ENCODE results near the gene SYTL2. TPM values are rescaled to one million over a fixed set of nuclear protein-coding genes. Genes with fewer than 3 reads are reported as not detected.

SYTL2 gene
- total RNA-seq, 3 donors from 2014 or later (not counting 1 experiment from before 2014, with no cell fraction given), result 116 to 237 (median 143) TPM

DNA sequence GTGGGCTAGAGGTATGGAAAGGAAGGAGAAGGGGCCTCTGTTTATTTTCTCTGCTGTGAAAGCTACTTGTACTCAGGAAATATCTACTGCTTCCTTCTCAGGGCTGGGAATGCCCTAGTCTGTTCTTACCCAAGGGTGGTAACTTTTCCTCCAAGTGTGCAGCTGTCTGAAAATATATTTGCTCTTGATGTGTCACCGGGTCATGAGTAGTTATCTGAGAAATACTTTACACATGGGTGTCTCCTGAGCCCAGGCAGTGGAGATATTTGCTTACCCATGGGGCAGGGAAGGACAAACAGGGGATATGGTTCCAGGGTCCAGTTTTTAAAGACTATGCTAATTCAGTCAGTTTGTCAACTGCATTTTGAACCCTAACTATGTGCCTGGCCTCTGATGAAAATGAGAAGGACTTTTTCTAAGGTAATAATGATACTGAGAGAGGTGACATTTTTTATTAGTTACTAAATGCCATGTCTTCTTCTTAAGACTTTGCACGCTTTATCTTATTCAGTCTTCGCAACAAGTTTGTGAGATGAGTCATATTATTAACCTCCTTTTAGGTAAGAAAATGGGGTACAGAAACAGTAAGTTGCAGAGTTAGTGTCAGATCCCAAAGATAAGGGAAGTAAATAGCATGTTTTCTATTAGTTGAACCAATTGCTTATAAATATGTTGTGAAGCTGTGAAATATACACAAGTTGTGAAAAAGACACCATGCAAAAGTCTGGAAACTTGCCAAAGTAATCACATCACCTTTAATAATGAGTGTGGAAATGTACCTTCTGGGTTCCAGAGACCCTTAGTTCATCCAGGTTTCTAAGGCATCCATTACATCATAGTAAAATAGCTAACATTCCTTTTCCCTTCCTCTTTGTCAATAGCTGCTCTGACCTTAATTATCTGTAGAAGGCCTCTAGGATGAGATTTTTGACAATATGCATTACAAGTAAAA, 22.9 kb downstream of the SYTL2 start:
- H3K9me3 ChIP-seq (ENCODE audit: control insufficient read depth, insufficient read depth, low read length), result no peaks in the 10 kb centered on the region
- peaks cover 12% of the 10 kb centered on the region for H3K4me1 ChIP-seq (ENCODE audit: control insufficient read depth, insufficient read depth, low read length)
- peaks cover 56 to 63% of the 10 kb centered on the region in 2 donors for H3K4me1 Mint-ChIP-seq
- H3K27ac Mint-ChIP-seq, result peak overlapping the region; percentile 58 to 59
- H3K4me3 ChIP-seq (ENCODE audit: low read length), result no peak overlapping the region
- TF ChIP-seq CTCF (IDR thresholded peaks at IDR 0.05), result no peak
- peaks cover under 1% of the 10 kb centered on the region for H3K36me3 Mint-ChIP-seq
- H3K27me3 Mint-ChIP-seq (ENCODE audit: low read depth in 2 of 2), result no peaks in the 10 kb centered on the region
- no peaks in the 10 kb centered on the region for H3K27me3 ChIP-seq (ENCODE audit: control insufficient read depth, insufficient read depth, low read length)
- DNase-seq (no peak), ATAC-seq (peak in 2 of 3 donors; percentile 33 to 34)
- H3K36me3 ChIP-seq (ENCODE audit: control insufficient read depth, insufficient read depth, low read length), result no peaks in the 10 kb centered on the region
- 86% methylated on average over 3 of the region's 3 CpGs for WGBS (ENCODE audit: insufficient coverage)
- no peaks in the 10 kb centered on the region for H3K9me3 Mint-ChIP-seq
- H3K4me3 Mint-ChIP-seq, result no peak overlapping the region
- H3K27ac ChIP-seq (ENCODE audit: low read length), result no peak overlapping the region
- intact Hi-C loops (cut with micrococcal nuclease), result no loop called here

DNA sequence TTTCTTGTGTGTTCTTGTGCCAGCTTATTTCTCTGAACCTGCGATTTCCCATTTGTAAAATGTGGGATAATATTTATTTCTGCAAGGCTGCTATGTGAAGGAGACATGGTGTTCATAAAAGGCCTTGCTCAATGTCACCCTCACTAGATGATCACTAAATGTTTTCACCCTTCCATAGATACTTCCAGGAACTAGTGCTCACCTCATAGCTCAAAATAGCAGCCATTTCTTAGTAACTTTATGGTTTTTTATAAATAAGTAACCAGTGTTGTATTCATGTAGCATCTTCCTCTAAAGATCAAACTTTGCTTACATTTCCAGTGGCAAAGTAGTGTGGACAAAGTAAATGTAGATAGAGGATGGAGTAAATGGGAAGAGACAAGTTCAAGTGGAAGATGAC, 23.8 kb downstream of the SYTL2 start:
- no peak for ATAC-seq
- no peak overlapping the region for H3K4me3 ChIP-seq (ENCODE audit: low read length)
- no peak for DNase-seq
- no peak for TF ChIP-seq CTCF (IDR thresholded peaks at IDR 0.05)
- H3K9me3 ChIP-seq (ENCODE audit: control insufficient read depth, insufficient read depth, low read length), result no peaks in the 10 kb centered on the region
- H3K27me3 ChIP-seq (ENCODE audit: control insufficient read depth, insufficient read depth, low read length), result no peaks in the 10 kb centered on the region
- H3K27ac ChIP-seq (ENCODE audit: low read length), result no peak overlapping the region
- Mint-ChIP-seq H3K27ac (peak overlapping the region; percentile 58 to 59), H3K27me3 (ENCODE audit: low read depth in 2 of 2) (no peaks in the 10 kb centered on the region), H3K36me3 (peaks cover 9% of the 10 kb centered on the region), H3K9me3 (peaks cover 0 to 6% of the 10 kb centered on the region in 2 donors), H3K4me3 (no peak overlapping the region), H3K4me1 (peaks cover 61 to 70% of the 10 kb centered on the region in 2 donors)
- 100% methylated on average over 1 of the region's 1 CpG for WGBS (ENCODE audit: insufficient coverage)
- intact Hi-C loops (cut with micrococcal nuclease), result no loop called here
- no peaks in the 10 kb centered on the region for H3K36me3 ChIP-seq (ENCODE audit: control insufficient read depth, insufficient read depth, low read length)
- H3K4me1 ChIP-seq (ENCODE audit: control insufficient read depth, insufficient read depth, low read length), result peaks cover 13% of the 10 kb centered on the region

- WGBS (ENCODE audit: insufficient coverage), result 73% methylated on average over 2 of the region's 6 CpGs
- H3K36me3 Mint-ChIP-seq, result peaks cover 9% of the 10 kb centered on the region
- TF ChIP-seq CTCF (IDR thresholded peaks at IDR 0.05), result no peak
These were observed 26.3 kb downstream of the SYTL2 start for GRCh38 chr11:85784480-85785265.

More at GRCh38 chr11:85784480-85785265, 26.3 kb downstream of the SYTL2 start:
- no peak overlapping the region for H3K4me3 ChIP-seq (ENCODE audit: low read length)
- H3K36me3 ChIP-seq (ENCODE audit: control insufficient read depth, insufficient read depth, low read length), result no peaks in the 10 kb centered on the region
- no peak for ATAC-seq
- H3K27me3 Mint-ChIP-seq (ENCODE audit: low read depth in 2 of 2), result no peaks in the 10 kb centered on the region
- H3K9me3 Mint-ChIP-seq, result peaks cover 0 to 6% of the 10 kb centered on the region in 2 donors
- peaks cover 73 to 76% of the 10 kb centered on the region in 2 donors for H3K4me1 Mint-ChIP-seq
- H3K9me3 ChIP-seq (ENCODE audit: control insufficient read depth, insufficient read depth, low read length), result no peaks in the 10 kb centered on the region
- peak overlapping the region; percentile 32 for H3K4me3 Mint-ChIP-seq
- H3K27me3 ChIP-seq (ENCODE audit: control insufficient read depth, insufficient read depth, low read length), result no peaks in the 10 kb centered on the region
- no peak overlapping the region for H3K27ac ChIP-seq (ENCODE audit: low read length)
- H3K27ac Mint-ChIP-seq, result peak overlapping the region; percentile 69 to 82
- no peak for DNase-seq
- intact Hi-C loops (cut with micrococcal nuclease), result no loop called here
- H3K4me1 ChIP-seq (ENCODE audit: control insufficient read depth, insufficient read depth, low read length), result peaks cover 28% of the 10 kb centered on the region
